ENCODE results near the gene RAB5B. TPM values are rescaled to one million over a fixed set of nuclear protein-coding genes. Genes with fewer than 3 reads are reported as not detected.

The RAB5B gene
- polyA plus RNA-seq, 1 donor: 163 TPM

DNA sequence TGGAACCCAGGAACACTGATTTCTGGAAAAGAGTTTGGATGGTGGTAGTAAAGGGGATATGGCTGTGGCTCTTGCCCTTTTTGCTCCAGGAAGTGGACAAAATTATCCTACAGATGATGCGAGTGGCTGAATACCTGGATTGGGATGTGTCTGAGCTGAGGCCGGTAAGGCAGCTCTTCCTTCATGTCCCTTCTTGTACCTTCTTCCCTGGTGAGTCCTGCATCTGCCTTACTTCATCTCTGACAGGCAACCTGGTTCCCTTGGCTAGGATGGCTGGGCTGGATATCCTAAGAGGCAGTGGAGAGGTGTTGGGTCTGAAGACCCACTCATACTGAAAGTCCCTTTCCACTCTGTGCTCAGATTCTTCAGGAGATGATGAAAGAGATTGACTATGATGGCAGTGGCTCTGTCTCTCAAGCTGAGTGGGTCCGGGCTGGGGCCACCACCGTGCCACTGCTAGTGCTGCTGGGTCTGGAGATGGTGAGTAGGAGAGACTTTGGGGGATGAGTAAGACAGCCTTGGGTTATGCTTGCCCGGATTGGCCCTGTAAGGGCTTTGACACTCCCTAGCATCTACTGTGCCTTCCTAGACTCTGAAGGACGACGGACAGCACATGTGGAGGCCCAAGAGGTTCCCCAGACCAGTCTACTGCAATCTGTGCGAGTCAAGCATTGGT is 34.9 kb upstream of the RAB5B start:
- DNase-seq: no peak

- peak; percentile 85 for DNase-seq
These were observed 33.7 kb upstream of the RAB5B start for GRCh38 chr12:55940065-55940732.

GRCh38 chr12:55942055-55942454 is 31.8 kb upstream of the RAB5B start:
- no peak for DNase-seq

GRCh38 chr12:55942577-55943136 is 31.2 kb upstream of the RAB5B start:
- DNase-seq: no peak

DNA sequence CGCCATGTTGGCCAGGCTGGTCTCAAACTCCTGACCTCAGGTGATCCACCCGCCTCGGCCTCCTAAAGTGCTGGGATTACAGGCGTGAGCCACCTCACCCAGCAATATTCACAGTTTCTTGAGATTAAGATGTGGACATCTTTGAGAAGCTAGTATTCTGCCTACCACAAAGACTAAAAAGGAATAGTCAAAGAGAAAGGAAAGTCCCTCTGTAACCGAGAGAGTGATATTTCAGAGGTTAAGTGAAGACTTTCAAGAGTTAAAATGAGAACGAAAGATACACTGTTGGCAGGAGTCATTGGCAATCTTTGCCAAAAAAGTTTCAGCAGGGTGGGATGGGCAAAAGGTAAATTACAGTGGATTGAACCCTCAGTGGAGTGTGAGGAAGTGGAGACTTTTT is 27.3 kb upstream of the RAB5B start:
- no peak for DNase-seq

DNA sequence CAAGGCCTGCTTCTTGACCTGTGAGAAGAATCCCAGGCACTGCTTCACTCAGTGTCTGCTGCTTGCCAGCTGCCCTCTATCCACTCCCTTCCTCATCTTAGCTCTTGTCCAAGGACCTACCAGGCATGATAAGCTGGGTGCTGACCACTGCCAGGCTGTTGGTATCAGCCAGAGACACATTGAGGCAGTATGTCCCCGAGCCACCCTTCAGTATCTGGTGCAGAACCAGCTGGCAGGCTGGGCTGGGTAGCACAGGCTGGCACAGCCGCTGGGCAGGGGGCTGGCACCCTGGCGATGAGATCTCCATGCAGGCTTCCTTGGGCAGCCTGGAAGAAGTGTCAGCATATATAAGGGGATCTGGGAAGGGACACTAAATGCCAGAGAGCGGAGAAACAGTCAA is 18.5 kb upstream of the RAB5B start:
- no peak for DNase-seq

DNA sequence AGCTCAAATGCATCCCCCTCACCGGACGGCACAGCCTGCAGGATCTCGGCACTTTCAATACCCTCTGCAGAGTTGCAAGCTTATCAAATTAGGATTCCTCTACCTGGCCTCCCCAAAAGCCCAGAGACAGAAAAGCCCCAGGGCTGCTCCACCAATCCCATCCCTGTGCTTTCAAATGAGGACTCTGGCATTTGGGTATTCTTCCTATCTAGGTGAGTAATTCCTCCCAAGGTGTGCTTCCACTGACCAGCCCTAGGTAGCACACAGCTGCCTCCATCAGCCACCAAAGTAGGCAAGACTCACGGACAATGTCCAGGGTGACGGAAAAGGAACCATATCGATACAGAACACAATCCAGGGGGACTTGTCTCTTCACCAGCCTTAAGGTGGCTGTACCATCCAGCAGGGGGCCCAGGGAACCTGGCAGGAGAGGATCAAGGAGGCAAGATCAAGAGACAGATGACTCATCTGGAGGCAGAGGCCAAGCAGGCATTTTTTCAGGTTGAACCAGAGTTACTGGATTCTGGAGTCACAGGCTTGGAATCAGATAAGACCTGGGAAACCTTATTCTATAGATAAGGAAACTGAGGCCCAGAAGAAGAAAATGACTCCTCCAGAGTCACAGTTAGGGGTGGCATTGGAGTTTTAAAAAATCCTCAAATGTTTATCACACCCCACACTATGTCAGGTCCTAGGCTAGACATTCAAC is 17.9 kb upstream of the RAB5B start:
- DNase-seq: no peak

GRCh38 chr12:55957106-55957859 is 16.6 kb upstream of the RAB5B start:
- DNase-seq: no peak

DNA sequence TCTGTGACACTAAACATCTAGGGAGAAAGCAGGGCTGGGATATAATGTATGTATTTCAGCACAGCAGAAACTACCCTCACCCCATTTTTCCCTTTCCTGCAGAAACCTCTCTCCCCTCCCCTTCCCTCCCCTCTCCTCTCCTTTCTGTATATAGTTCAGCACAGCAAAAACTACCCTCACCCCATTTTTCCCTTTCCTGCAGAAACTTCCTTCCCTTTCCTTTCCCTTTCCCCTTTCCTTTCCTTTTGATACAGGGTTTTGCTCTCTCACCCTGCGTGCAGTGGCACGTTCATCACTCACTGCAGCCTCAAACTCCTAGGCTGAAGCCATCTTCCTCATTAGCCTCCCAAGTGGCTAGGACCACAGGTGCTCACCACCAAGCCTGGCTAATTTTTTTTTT is 10.1 kb upstream of the RAB5B start:
- DNase-seq: no peak

DNA sequence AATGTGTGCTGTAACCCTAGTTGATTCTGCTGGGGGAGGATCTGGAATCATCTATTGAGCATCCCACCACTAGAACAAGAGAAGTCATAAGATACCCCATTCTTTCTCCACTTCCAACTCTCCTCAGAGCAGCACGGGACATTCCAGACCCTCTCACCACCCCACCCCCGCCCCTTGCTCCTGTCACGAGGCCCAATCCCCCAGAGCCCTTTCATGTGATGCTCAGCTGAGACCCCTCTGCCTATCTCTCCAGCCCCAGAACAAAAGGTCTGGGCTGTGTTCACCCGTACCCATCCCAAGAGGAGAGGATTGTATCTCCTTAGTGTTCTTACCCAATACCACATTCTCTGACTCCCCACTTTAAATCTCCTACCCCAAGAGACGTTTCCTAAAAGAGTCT is 8.6 kb upstream of the RAB5B start:
- no peak for DNase-seq

DNA sequence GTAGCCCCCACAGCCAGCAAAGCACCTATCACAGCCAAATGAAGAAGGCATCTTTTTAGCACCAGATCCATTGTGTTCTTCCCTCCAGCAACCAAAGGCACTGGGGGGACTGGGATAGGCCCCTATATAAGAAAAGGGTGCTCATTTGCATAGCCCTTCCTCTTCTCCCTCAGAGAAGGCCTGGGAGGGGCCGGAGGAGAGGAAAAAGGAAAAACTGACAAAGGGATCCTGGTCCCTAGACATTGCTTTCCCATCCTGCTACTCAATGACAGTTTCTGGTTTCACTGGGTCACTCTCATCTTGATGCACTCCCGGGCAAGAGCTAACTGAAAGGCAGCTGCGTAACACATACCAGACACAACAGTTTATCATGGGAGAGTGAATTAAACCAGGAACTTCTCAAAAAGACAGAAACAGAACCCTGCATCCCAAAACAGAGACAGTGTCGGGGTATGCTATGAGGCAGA is 7.9 kb upstream of the RAB5B start, which contains the start of gene PMEL:
PMEL (minus strand) TSS at position 102 of the 467 bp plus-strand sequence; CDS start at position 71, 31 bp downstream.
- DNase-seq: no peak

DNA sequence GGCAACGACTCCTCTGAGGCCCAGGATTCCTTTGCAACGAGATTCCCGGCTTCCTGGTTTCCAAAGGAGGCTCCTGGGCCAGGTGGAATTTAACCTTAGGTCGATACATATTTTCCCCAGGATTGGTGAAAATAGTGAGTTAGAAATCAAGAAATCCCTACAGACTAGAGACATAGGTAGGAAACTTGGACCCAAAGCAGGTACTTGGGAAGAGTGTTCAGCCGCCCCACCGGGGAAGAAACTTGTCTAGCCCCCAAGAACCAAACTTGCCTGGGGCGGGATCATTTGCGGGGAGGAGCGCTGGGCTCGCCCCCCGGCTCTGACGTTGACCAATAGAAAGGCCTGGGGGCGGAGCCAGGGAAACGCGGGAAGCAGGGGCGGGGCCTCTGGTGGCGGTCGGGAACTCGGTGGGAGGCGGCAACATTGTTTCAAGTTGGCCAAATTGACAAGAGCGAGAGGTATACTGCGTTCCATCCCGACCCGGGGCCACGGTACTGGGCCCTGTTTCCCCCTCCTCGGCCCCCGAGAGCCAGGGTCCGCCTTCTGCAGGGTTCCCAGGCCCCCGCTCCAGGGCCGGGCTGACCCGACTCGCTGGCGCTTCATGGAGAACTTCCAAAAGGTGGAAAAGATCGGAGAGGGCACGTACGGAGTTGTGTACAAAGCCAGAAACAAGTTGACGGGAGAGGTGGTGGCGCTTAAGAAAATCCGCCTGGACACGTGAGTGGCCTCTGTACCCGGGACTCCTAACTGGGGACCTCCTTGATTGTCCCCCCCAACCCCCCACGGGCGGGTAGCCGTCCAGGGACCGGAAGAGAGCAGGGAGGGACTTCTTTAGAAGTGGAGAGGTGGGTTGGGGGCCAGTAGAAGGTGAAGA is 7.2 kb upstream of the RAB5B start, which contains the start of gene CDK2:
CDK2 (plus strand) TSS at position 423 of the 874 bp plus-strand sequence; CDS start at position 602, 179 bp downstream.
- DNase-seq: peak; percentile 92

GRCh38 chr12:55969356-55969755 is 4.5 kb upstream of the RAB5B start:
- no peak for DNase-seq

DNA sequence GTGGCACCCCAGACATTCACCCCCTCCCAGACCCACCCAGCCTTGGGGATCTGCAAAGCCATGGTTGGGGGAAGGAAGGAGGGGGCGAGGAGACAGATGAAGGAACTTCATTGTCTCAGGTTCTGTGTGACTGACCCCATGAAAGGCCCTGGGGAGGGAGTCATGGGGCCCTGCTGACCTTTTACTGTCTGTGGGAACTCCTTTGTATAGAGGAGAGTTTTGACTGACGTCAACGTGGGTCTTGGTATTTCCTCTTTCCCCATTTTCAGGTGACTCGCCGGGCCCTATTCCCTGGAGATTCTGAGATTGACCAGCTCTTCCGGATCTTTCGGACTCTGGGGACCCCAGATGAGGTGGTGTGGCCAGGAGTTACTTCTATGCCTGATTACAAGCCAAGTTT is 3.1 kb upstream of the RAB5B start:
- DNase-seq: no peak

DNA sequence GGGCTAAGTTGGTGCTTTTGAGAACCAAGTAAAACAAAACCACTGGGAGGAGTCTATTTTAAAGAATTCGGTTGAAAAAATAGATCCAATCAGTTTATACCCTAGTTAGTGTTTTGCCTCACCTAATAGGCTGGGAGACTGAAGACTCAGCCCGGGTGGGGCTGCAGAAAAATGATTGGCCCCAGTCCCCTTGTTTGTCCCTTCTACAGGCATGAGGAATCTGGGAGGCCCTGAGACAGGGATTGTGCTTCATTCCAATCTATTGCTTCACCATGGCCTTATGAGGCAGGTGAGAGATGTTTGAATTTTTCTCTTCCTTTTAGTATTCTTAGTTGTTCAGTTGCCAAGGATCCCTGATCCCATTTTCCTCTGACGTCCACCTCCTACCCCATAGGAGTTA is 1.8 kb upstream of the RAB5B start:
- no peak for DNase-seq

- DNase-seq: no peak
These were observed 1.4 kb upstream of the RAB5B start for GRCh38 chr12:55972456-55972855.

DNA sequence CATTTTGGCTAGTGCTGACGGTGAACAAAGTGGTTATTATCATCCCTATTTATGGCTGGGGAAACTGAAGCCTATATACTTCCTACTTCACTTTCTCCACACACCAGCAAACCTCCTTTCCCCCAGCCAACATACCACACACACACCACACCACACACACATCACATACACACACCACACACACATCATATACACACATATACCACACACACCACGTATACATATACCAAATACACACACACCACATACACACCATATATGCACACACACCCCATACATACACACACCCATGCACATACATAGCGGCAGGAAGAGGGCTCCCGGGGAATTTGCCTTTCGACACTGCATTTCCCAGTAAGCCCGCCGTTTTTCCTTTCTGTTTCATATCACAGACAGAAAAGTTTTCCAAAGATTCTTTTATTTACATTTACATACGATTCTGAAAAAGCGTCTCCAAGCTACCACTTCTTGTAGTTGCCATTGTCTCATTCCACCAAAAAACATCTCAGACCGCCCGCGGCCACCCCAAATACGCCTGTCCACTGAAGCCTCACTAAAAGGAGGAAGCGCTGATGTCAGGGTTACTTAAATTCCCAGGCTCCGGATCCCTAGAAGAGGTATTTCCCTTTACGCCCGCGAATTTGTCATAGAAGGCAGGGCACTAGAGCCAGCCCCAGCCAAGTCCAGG is 823 bp upstream of the RAB5B start:
- DNase-seq: no peak

DNA sequence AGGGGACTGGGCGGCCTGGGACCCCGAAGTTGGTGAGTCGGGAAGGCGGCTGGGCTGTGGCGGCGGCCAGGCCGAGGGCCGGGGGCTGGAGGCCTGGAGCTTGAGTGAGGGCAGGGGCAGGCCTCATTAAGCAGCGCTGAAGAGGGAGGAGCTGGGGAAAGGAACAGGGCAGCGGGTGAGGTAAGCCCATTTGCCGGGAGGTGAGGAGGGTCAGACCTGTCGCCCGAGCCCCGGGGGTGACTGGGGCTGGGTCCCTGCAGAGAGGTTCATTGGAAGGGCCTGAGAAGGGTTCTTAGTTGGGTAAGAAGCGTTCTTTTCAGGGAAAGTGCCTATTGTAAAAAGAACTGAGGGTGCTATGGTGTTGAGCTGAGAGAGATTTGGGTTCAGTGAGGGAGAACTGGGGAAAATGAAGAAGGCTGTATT is 441 bp downstream of the RAB5B start:
- DNase-seq: peak; percentile 53

- no peak for DNase-seq
These were observed 4.5 kb downstream of the RAB5B start for GRCh38 chr12:55978393-55978792.

GRCh38 chr12:55979069-55979468 is 5.2 kb downstream of the RAB5B start:
- no peak for DNase-seq
